Suprapubic skin (tissue), 4 donors: ENCODE results near the gene CALCOCO1. TPM values are rescaled to one million over a fixed set of nuclear protein-coding genes. Genes with fewer than 3 reads are reported as not detected.

Experiments
- DNase-seq, 2 donors: peaks; one replicate each; pipeline ENCODE4 v3.0.0-alpha.2; 2019; ENCODE audit warnings: low spot score in 2 of 2
- H3K27ac ChIP-seq: fragments of 200-600 bp; sonication (generic); one replicate; pipeline ENCODE4 v1.5.1; 2019
- H3K27me3 ChIP-seq: fragments of 200-600 bp; sonication (generic); one replicate; pipeline ENCODE4 v1.5.1; 2019
- H3K36me3 ChIP-seq: fragments of 200-600 bp; sonication (generic); one replicate; pipeline ENCODE4 v1.5.1; 2019
- H3K4me1 ChIP-seq: fragments of 200-600 bp; sonication (generic); one replicate; pipeline ENCODE4 v1.5.1; 2019
- H3K4me3 ChIP-seq: fragments of 200-600 bp; sonication (generic); one replicate; pipeline ENCODE4 v1.5.1; 2019; ENCODE audit warnings: mild to moderate bottlenecking
- H3K9me3 ChIP-seq: fragments of 200-600 bp; sonication (generic); one replicate; pipeline ENCODE4 v1.5.1; 2019
- EP300 ChIP-seq: sonication (generic); formaldehyde crosslinking; IDR thresholded peaks from one replicate; pipeline ENCODE4 v1.6.1; 2017; ENCODE audit warnings: antibody characterized with exemption
- POLR2A ChIP-seq, 2 donors: fragments of 450-650 bp; IDR thresholded peaks; one replicate each; pipeline ENCODE4 v1.6.1; 2017; ENCODE audit warnings: antibody characterized with exemption in 2 of 2, mild to moderate bottlenecking in 2 of 2, moderate library complexity in 2 of 2
- POLR2AphosphoS5 ChIP-seq, 3 donors: sonication (generic); formaldehyde crosslinking; IDR thresholded peaks; one replicate each; pipeline ENCODE4 v1.6.1; 2017; ENCODE audit warnings: antibody characterized with exemption in 3 of 3
- WGBS: methylation state at CpG from one replicate; pipeline ENCODE4 v1.1.5; 2018; 5-methylcytosine and 5-hydroxymethylcytosine counted together
- total RNA-seq, 4 donors: library from RNA; depleted of rRNA; stranded (reverse); fragments of >200 nt; gene quantifications; one replicate each; pipeline ENCODE4 v1.1.0, GENCODE V29; 2016
- TF ChIP-seq, protein P1 (sequence below), 2 donors: fragments of 200-600 bp in 1 of 2; fragments of 450-650 bp in 1 of 2; sonication (generic) in 1 of 2; IDR thresholded peaks; one replicate each; pipeline ENCODE4 v1.5.1; 2016 to 2019; ENCODE audit warnings: antibody characterized with exemption in 2 of 2, mild to moderate bottlenecking in 1 of 2, moderate library complexity in 1 of 2

CALCOCO1 gene
- total RNA-seq, 4 donors from 2014 or later = 287 to 729 (median 317) TPM

GRCh38 chr12:53740130-53740491 is 12.9 kb upstream of the CALCOCO1 start:
- Histone ChIP-seq H3K4me3 (peak overlapping the region; percentile 35), H3K27me3 (peaks cover 63% of the 10 kb centered on the region), H3K27ac (no peak overlapping the region), H3K9me3 (no peaks in the 10 kb centered on the region), H3K36me3 (no peaks in the 10 kb centered on the region), H3K4me1 (peaks cover 25% of the 10 kb centered on the region)
- WGBS = 75% methylated on average over 3 of the region's 3 CpGs
- TF ChIP-seq, protein P1, sequence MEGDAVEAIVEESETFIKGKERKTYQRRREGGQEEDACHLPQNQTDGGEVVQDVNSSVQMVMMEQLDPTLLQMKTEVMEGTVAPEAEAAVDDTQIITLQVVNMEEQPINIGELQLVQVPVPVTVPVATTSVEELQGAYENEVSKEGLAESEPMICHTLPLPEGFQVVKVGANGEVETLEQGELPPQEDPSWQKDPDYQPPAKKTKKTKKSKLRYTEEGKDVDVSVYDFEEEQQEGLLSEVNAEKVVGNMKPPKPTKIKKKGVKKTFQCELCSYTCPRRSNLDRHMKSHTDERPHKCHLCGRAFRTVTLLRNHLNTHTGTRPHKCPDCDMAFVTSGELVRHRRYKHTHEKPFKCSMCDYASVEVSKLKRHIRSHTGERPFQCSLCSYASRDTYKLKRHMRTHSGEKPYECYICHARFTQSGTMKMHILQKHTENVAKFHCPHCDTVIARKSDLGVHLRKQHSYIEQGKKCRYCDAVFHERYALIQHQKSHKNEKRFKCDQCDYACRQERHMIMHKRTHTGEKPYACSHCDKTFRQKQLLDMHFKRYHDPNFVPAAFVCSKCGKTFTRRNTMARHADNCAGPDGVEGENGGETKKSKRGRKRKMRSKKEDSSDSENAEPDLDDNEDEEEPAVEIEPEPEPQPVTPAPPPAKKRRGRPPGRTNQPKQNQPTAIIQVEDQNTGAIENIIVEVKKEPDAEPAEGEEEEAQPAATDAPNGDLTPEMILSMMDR (IDR thresholded peaks at IDR 0.05) = no peak
- DNase-seq = no peak

DNA sequence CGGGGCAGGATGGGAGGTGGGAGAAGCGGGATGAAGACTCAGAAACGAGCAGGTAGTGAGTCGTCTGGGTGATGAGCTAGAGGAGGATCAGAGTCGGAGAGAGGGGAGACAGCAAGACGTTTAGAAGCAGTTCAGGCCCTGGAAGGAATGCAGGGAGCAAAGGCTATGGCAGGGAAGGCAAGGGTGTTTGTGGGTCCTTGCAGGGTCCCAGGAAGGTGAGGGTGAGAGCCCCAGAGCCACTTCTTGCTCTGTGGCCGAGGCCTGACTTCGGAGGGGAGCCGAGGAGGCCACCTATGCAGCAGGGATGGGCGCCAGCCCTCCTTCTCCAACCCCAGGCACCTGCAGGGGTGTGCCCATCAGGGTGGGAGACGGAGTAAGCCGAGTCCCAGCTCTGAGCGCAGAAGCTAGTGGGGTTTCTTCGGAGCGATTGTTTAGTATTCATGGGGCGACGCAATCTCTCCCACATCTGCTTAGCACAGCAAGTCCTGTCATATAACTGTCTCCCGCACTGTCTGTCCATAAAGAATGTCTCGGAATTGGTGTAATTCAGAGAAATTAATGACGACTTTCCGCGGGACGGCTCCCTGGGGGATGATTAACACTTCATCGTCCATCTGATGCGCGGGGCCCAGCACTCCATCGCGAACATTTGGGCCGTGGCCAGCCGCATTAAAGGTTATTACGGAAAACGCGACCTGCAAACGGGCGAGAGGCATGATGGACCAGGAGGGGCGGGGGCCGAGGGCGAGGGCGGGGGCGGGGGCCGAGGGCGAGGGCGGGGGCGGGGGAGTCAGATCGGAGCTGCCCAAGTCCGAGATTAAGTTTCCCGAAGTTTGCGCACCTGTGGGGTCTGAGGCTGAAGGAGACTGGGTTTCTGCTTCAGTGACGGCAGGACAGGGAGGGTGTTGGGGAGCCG is 12.2 kb upstream of the CALCOCO1 start:
- Histone ChIP-seq H3K27ac (no peak overlapping the region), H3K4me3 (peak overlapping the region; percentile 35), H3K36me3 (no peaks in the 10 kb centered on the region), H3K27me3 (peaks cover 64% of the 10 kb centered on the region), H3K9me3 (no peaks in the 10 kb centered on the region), H3K4me1 (peaks cover 25% of the 10 kb centered on the region)
- WGBS = 10% methylated on average over 37 of the region's 50 CpGs
- TF ChIP-seq POLR2A (IDR thresholded peaks at IDR 0.05) (no peak), EP300 (no peak), POLR2AphosphoS5 (IDR thresholded peaks at IDR 0.05) (no peak)
- TF ChIP-seq, protein P1 (IDR thresholded peaks at IDR 0.05) = no peak
- DNase-seq = no peak

DNA sequence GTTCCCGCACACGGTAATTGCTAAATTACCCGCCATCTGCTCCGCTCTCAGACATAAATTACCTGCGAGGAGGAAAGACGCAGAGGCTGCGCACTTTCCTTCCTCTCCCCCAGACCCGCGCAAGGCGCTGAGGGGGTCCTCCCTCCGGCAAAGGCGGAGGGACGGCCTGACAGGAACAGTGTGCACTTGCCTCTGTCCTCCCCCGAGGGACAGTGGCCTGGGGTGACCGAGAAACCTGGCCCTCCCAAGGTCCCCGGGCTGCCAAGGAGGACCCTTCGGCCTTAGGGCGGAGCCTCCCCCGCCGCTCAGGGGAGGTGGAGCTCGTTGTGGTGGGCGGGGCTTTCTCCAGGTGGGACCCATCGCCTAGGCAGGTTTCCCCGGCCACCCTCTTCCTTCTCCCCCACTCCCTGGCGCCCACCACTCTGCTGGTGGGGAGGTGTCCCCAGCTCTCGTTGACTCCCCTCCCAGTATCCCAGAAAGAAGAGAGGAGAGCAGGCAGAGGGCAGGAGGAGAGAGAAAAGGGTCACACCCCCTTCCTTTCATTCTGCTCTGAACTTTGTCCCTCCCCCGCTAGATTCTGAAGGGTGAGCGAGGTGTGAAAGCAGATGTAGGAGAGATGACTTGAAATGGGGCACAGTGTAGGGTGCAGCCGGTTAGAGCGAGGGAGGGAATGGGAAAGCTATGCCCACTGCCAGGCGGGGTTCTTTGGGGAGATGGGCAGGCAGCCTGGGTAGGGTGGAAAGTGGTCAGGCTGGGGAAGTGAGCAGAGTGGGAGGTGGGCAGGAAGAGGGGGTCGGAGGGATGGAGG is 11.4 kb upstream of the CALCOCO1 start:
- Histone ChIP-seq H3K9me3 (no peaks in the 10 kb centered on the region), H3K27ac (no peak overlapping the region), H3K4me1 (peaks cover 25% of the 10 kb centered on the region), H3K27me3 (peaks cover 61% of the 10 kb centered on the region), H3K4me3 (peak overlapping the region; percentile 35), H3K36me3 (no peaks in the 10 kb centered on the region)
- no peak for DNase-seq
- WGBS = 28% methylated on average over 23 of the region's 32 CpGs
- TF ChIP-seq, protein P1 (IDR thresholded peaks at IDR 0.05) = no peak
- TF ChIP-seq EP300 (no peak), POLR2AphosphoS5 (IDR thresholded peaks at IDR 0.05) (no peak)

GRCh38 chr12:53737951-53738405 is 10.7 kb upstream of the CALCOCO1 start:
- no peak for DNase-seq
- H3K9me3 ChIP-seq = no peaks in the 10 kb centered on the region
- H3K4me1 ChIP-seq = peaks cover 21% of the 10 kb centered on the region
- 67% methylated on average over 14 of the region's 14 CpGs for WGBS
- H3K27me3 ChIP-seq = peaks cover 58% of the 10 kb centered on the region
- TF ChIP-seq POLR2A (IDR thresholded peaks at IDR 0.05) (no peak), EP300 (no peak), POLR2AphosphoS5 (IDR thresholded peaks at IDR 0.05) (no peak)
- TF ChIP-seq, protein P1 (IDR thresholded peaks at IDR 0.05) = no peak
- no peaks in the 10 kb centered on the region for H3K36me3 ChIP-seq
- H3K4me3 ChIP-seq = no peak overlapping the region
- no peak overlapping the region for H3K27ac ChIP-seq
